ENCODE measurements around the gene TMEM154.

The TMEM154 gene

GRCh38 chr4:152620915-152621314 is 58.9 kb downstream of the TMEM154 start:
- DNase-seq, result no peak

- DNase-seq, result no peak
Measured at GRCh38 chr4:152620218-152620617, 59.6 kb downstream of the TMEM154 start.

- no peak for DNase-seq
Measured at GRCh38 chr4:152619556-152619955, 60.2 kb downstream of the TMEM154 start.

- no peak for DNase-seq
Measured at GRCh38 chr4:152618971-152619370, 60.8 kb downstream of the TMEM154 start.

DNA sequence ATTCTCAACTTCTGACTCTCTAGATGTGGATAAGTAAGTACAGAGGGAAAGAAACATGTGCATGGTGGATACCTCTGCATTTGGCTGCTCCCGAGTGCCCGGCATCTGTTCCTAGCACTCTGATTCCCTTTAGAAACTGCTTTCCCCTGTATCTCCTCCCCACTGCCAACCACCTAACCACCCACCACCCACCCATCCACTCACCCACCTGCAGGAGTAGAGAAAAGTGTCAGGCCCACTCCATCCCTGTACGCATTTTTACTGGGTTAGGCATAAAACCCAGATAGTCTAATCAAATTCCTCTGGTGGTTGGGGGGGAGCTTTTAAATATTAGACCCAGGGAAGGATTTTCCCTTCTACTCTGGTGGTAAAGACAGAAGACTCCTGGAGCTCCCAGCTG is 63.0 kb downstream of the TMEM154 start:
- DNase-seq, result no peak

DNA sequence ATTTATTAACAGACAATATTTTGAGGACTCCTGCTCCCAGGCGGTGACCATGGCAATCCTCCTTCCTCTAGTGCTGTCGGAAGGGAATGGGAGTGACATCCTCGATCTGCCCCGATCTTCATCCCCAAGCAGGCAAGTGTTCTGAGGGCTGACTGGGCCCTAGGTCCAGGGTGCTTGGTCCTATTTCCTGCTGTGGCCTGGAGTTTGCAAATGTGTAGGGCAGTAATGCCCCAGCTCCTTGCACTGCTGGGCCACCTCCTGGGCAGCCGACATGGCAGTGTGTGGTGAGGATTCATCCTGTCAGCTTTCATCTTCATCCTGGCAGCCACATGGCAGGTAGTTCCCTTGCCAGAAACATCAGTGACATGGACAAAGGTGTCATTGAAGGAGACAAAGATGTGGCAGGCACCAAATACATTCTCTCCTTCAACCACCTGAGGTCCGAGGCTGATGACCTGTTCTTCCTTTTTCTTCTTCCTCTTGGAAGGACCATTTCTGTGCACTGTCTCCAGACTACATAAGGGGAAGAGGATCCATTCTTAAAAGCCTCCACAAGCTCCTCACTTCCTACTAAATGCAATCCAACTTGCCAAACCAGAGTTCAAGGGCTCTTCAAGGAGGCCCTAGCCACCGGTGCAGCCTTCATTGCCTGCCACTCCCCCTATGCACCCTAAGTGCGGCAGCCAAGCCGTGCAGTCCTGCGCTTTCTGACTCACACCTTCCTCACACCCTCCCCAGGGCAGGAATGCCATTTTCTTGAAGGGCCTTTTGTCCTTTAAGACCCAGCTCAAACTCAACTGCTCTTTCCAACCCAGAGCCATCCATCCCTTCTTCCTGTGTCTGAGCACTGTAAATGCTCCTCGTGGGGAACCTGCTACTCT is 65.7 kb downstream of the TMEM154 start:
- DNase-seq, result no peak

DNA sequence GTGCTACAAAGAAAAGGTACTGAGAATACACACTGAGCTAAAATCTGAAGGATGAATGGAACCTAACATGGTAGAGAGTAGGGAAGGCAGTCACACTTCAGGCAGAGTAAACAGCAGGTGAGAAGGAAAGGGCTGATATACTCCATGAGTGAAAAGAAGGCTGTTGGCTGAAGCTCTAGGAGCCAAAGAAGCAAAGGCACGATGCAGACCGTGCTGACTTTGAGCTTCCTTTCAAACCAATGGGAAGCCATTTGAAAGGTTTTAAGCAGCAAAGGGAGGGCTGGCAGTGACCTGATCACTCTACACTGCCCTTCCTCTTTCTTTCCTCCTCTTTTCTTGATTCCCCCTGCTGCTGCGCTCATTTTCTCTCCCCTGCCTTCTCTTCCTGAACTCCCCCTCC is 66.4 kb downstream of the TMEM154 start:
- DNase-seq, result no peak

DNA sequence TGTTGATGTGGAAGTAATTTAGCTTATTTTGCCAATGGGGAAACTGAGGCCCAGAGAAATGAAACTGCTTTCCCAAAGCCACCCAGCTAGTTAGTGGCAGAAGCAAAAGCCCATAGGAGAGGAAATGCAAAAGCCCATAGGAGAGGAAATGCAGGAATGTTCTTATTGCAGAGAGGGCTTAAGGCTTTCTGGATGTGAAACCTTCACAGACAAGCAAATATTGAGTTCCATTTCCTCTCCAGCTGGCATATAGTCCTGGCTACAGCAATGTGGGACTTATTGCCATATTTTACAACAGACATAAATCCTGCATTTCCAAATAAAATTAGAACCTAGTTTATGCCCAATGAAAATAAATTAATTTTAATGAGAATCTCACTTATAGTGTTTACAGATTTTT is 69.7 kb downstream of the TMEM154 start:
- no peak for DNase-seq

DNA sequence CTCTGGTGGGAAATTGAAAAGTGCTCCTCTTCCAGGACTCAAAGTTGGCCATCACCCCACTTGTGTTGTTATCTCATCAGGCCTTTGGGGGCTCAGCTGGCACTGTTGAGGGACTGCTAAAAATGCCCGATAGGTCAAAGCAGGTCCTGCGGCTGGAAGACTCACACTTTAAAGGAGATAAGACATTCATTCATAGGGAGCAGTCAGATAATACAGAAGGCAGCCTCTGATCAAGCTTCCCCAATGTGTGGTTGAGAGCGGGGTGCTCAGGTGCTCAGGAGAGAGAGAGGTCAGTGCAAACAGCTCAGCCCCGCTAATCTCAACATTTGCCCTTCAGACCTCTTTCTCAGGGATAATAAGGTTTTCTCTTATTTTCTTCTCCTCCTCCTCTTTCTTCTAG is 70.3 kb downstream of the TMEM154 start:
- no peak for DNase-seq

- DNase-seq, result no peak
Measured at GRCh38 chr4:152607178-152607577, 72.6 kb downstream of the TMEM154 start.

DNA sequence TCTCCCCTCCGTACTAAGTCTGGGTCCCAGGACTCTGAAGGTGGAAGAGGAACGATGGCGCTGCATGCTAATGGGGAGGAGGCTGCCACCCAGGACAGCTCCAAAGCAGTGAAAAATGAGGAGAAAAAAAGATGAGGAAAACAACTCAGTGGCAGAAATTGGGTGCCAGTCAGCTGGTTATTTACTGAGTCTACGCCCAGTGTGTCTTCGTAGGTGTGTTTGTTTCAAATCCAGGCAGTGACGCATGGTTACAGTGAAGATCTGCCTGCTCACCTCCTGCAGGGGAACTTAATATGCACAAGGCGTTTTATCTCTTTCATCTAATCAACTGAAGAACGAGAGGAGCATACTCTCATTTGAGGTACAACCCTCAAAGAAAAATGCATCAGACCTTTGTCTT is 73.0 kb downstream of the TMEM154 start:
- DNase-seq, result no peak

DNA sequence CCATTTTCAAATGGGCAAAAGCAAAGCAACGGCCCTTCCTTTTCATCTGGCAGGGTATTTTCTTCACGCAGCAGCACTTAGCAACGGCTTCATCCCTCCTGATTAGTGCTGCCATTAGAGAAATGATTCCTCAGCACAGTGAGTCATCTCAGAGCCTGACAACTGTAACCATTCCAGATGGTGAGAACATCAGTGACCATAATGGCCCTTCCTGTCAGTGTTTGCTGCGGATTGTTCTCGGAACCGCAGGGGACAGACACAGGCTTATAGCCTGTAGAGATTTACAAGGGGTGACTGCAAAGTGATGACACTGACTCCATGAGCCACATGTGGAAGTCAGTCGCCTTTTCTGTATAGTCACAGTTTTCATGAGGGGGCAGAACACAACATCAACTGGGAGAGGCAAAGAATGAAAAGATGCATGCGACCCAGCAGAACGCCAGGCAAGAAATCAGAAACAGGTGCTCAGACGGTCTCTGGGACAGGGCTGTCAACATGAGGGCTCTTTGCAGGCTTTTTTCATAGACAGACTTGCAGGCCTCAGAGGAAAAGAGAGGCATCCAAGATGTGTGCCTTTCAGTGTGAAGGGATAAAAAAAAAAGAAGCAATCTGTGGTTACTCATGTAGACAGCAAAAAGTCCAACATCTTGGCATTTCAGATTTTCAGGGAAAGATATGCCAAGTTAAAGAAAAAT is 74.0 kb downstream of the TMEM154 start:
- no peak for DNase-seq

GRCh38 chr4:152605031-152605430 is 74.8 kb downstream of the TMEM154 start:
- DNase-seq, result no peak

- no peak for DNase-seq
Measured at GRCh38 chr4:152601156-152601555, 78.6 kb downstream of the TMEM154 start.

- DNase-seq, result no peak
Measured at GRCh38 chr4:152599636-152600035, 80.2 kb downstream of the TMEM154 start.

- DNase-seq, result no peak
Measured at GRCh38 chr4:152599095-152599494, 80.7 kb downstream of the TMEM154 start.

DNA sequence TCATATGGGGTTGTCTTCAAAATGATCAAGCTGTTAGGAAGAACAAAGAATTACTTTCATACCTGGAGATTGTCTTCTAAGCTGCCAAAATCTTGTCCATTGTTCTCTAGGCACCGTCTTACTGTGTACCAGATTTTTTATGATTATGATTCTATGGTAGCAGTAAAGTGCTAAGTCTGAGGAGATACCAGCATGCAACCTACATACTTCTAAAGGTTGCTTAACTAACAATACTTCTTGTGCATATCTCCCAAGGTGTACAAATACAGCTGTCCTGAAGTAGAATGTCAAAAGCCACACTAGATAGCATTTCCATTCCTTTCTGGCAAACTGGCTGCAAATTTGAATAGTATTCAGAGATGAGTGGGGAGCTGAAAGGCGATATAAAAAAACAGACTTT is 81.3 kb downstream of the TMEM154 start:
- no peak for DNase-seq

DNA sequence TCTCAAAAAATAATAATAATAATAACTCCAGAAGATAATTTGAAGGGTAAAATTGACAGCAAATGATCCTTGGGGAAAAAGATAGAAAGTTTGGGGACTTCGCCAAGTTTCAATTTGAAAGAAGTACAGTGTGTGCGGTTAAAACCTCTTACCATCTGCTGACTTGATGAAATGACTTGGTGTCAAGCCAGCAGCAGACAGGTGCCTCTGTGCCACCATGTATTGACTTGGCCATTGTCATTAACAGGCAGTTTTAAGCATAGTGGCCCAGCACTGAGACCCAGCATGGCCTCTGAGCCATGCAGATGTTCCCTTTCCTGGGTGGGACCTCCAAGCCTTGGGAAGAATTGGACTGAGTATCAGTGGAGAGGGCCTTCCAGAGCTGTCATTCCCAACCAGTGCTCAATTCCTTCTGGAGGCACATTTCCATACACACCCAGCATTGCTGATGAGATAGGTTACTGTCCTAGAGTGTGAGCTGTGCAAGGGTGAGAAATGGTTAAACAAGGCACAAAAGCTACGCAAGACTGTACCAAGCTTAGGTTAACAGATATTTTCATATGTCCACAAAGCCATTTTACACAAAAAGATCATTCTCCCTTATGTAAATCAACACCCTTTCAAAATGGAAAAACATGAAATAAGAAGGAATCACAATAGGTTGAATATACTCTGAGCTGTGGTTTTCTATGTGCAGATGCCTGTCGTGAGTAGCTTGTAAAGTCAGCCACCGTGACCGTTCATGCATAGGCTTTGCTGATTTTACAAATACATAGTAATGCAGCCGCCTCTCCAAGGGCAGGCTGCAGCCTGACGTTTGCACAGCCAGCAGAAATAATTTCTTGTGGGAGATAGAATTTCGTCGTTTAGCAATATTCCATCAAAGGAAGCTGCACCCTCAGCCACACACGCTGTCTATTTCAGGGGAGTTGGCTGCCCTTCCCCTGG is 84.5 kb downstream of the TMEM154 start:
- no peak for DNase-seq

DNA sequence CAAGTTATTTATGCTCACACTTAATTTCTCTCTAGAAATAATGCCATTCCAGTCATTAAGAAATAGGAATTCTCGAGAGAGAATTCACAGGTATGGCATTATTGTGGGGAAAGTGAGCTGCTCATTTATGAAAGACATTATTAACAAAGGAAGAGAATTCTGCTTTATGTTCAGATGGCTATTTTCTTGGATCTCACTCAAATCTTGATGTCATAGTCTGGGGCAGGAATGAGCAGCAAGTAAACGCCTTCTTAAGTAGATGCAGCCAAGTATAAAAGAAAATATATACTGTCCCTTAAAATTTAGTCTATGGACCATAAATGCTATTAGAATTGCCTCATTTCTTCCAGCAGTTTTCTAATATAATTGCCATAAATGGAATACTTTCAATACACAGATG is 85.7 kb downstream of the TMEM154 start:
- no peak for DNase-seq

DNA sequence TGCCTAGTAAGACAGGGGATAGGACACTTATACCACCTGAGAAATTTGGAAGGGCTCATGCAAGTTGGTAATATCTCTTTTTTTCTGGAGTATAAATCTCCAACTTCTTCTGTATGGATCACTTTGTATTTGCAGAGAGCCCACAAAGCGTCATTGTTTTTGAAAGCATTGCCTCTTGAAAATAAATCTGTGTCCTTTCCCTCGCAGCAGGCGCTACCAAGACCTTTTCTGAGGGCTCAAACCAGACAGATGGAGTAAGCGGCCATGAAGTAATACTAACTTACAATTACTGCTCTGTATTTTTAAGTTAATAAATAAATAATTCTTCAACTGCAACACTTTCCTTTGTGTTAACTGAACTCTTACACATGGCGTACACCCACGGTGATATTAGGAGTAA is 87.9 kb downstream of the TMEM154 start:
- no peak for DNase-seq

DNA sequence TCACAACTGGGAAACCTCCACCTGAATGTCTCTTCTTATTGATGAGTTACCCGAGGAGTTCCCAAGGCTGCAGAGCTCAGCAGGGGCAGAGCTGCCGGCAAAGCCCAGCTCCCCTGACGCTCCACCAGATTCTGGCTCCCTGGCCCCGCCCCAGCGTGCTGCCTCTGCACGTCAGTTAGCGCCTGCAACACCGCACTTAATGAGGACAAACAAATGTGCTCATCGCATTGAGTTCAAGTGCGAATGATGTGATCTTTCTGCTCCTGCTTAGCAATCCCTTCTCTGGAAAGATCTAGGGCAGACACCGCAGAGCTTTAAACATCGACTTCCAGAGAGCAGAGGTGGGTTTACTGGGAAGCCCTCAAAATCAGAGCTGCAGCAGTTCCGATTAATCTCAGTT is 88.4 kb downstream of the TMEM154 start:
- no peak for DNase-seq

DNA sequence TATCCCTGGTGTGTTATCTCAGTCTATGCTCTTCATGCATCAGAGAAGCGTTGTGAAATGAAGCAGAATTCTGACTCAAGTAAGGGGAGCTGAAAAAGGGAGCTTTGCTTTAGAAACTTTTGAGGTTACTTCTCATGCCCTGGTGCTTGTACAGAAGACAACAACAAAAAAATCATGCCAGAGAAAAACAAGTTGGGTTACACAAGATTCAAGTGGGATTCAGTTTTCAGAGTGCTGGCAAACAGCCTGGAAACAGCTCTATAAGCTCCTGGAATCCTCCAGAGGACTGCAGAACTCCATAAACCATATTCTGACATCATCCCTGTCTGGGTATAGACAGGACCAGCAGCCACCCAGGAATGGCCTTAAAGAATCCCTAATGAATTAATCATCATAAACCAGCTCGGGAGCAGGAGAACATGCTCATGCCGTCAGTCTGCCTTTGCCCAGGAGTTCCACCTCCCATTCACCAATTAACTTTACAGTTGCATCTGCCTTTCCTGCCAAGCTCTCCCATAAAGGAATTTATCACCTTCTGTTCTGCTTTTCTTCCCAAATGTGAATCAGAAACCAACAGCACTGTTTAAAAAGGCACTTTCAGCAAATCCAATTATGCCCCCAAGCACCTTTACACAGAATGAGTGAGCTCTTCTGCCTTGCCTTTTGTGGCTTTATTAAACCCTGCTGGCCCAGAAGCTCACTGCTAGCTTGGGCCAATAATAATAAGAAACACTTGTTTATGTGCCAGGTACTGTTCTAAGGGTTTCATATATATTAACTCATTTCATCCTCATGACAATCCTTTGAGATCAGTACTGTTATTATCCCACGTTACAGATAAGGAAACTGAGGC is 89.4 kb downstream of the TMEM154 start:
- DNase-seq, result no peak
